ENCODE results near the gene GPR78.
"Not testable (repeated sequence)": the region's sequence is repeated elsewhere in the genome, so short reads cannot be mapped to it uniquely, and the experiment has no call there.

Gene GPR78

DNA sequence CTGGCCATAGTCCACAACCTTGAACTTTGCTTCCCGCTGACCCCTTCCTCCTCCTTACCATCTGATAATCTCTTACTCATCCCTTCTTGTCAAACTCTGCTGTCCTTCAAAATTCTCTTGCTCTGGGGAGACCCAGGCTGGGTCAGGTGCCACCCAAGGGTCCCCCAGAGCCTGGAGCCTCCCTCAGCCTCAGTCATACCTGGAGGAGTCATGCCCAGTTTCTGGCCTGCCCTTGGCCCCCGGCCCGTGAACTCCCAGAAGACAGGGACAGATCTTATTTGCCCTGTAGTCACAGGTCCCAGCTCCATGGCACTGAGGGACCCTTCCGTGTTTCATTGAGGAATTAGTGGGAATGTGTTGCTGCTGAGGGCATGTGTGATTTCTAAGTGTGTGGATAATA is 4.7 kb upstream of the GPR78 start (continued):
- TF ChIP-seq, protein P1, sequence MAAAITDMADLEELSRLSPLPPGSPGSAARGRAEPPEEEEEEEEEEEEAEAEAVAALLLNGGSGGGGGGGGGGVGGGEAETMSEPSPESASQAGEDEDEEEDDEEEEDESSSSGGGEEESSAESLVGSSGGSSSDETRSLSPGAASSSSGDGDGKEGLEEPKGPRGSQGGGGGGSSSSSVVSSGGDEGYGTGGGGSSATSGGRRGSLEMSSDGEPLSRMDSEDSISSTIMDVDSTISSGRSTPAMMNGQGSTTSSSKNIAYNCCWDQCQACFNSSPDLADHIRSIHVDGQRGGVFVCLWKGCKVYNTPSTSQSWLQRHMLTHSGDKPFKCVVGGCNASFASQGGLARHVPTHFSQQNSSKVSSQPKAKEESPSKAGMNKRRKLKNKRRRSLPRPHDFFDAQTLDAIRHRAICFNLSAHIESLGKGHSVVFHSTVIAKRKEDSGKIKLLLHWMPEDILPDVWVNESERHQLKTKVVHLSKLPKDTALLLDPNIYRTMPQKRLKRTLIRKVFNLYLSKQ (tag by site-specific recombination; IDR thresholded peaks at IDR 0.05; ENCODE audit: borderline replicate concordance): no peak
- TF ChIP-seq, protein P2, sequence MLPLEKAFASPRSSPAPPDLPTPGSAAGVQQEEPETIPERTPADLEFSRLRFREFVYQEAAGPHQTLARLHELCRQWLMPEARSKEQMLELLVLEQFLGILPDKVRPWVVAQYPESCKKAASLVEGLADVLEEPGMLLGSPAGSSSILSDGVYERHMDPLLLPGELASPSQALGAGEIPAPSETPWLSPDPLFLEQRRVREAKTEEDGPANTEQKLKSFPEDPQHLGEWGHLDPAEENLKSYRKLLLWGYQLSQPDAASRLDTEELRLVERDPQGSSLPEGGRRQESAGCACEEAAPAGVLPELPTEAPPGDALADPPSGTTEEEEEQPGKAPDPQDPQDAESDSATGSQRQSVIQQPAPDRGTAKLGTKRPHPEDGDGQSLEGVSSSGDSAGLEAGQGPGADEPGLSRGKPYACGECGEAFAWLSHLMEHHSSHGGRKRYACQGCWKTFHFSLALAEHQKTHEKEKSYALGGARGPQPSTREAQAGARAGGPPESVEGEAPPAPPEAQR (tag by site-specific recombination; IDR thresholded peaks at IDR 0.05): no peak

DNA sequence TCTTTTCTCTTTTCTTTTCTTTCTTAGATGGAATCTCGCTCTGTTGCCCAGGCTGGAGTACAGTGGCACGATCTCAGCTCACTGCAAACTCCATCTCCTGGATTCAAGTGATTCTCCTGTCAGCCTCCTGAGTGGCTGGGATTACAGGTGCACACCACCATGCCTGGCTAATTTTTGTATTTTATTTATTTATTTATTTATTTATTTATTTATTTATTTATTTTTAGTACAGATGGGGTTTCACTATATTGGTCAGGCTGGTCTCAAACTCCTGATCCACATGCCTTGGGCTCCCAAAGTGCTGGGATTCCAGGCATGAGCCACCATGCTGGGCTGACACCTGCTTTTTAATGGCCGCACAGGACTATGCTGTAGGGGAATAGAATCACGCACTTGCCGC is 3.6 kb upstream of the GPR78 start:
- H3K36me3 ChIP-seq (ENCODE audit: control insufficient read depth in 2 of 2, insufficient read depth in 1 of 2, low read length in 2 of 2); H3K4me1 ChIP-seq (ENCODE audit: control insufficient read depth, insufficient read depth, low read length); CTCF ChIA-PET; POLR2A ChIA-PET; H3K9me3 ChIP-seq (ENCODE audit: control insufficient read depth, insufficient read depth, low read depth, low read length); H3K4me3 ChIP-seq (ENCODE audit: low read depth, low read length); H3K27ac ChIP-seq (ENCODE audit: extremely low read depth, low read depth, low read length): not testable (repeated sequence)
- TF ChIP-seq ZNF266 (tag by site-specific recombination; IDR thresholded peaks at IDR 0.05; ENCODE audit: low read depth) (peak; percentile 59; the same call in 1 of the 2 replicates), ZNF664 (tag by site-specific recombination; IDR thresholded peaks at IDR 0.05) (peak; percentile 60), ZNF654 (tag by site-specific recombination; IDR thresholded peaks at IDR 0.05; ENCODE audit: low read depth) (0 out of 2 replicates have a peak, but pooled peaks have one; percentile 13), ZNF394 (tag by site-specific recombination; IDR thresholded peaks at IDR 0.05; ENCODE audit: borderline replicate concordance) (peak; percentile 78), ZNF426 (tag by site-specific recombination; IDR thresholded peaks at IDR 0.05) (peak; percentile 57), ZBTB8A (tag by site-specific recombination; IDR thresholded peaks at IDR 0.05) (peak; percentile 49; the same call in 1 of the 2 replicates), ZNF140 (tag by site-specific recombination; IDR thresholded peaks at IDR 0.05) (peak; percentile 28; the same call in 1 of the 2 replicates), ZNF433 (tag by site-specific recombination; IDR thresholded peaks at IDR 0.05; ENCODE audit: low read depth) (0 out of 2 replicates have a peak, but pooled peaks have one; percentile 30), ZNF623 (tag by site-specific recombination; IDR thresholded peaks at IDR 0.05) (peak; percentile 53), ZNF555 (tag by site-specific recombination; conservative IDR thresholded peaks at IDR 0.05) (peak; percentile 56)
- TF ChIP-seq, protein P3, sequence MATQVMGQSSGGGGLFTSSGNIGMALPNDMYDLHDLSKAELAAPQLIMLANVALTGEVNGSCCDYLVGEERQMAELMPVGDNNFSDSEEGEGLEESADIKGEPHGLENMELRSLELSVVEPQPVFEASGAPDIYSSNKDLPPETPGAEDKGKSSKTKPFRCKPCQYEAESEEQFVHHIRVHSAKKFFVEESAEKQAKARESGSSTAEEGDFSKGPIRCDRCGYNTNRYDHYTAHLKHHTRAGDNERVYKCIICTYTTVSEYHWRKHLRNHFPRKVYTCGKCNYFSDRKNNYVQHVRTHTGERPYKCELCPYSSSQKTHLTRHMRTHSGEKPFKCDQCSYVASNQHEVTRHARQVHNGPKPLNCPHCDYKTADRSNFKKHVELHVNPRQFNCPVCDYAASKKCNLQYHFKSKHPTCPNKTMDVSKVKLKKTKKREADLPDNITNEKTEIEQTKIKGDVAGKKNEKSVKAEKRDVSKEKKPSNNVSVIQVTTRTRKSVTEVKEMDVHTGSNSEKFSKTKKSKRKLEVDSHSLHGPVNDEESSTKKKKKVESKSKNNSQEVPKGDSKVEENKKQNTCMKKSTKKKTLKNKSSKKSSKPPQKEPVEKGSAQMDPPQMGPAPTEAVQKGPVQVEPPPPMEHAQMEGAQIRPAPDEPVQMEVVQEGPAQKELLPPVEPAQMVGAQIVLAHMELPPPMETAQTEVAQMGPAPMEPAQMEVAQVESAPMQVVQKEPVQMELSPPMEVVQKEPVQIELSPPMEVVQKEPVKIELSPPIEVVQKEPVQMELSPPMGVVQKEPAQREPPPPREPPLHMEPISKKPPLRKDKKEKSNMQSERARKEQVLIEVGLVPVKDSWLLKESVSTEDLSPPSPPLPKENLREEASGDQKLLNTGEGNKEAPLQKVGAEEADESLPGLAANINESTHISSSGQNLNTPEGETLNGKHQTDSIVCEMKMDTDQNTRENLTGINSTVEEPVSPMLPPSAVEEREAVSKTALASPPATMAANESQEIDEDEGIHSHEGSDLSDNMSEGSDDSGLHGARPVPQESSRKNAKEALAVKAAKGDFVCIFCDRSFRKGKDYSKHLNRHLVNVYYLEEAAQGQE (tag by site-specific recombination; IDR thresholded peaks at IDR 0.05): peak; percentile 20; the same call in 1 of the 2 replicates
- TF ChIP-seq, protein P4, sequence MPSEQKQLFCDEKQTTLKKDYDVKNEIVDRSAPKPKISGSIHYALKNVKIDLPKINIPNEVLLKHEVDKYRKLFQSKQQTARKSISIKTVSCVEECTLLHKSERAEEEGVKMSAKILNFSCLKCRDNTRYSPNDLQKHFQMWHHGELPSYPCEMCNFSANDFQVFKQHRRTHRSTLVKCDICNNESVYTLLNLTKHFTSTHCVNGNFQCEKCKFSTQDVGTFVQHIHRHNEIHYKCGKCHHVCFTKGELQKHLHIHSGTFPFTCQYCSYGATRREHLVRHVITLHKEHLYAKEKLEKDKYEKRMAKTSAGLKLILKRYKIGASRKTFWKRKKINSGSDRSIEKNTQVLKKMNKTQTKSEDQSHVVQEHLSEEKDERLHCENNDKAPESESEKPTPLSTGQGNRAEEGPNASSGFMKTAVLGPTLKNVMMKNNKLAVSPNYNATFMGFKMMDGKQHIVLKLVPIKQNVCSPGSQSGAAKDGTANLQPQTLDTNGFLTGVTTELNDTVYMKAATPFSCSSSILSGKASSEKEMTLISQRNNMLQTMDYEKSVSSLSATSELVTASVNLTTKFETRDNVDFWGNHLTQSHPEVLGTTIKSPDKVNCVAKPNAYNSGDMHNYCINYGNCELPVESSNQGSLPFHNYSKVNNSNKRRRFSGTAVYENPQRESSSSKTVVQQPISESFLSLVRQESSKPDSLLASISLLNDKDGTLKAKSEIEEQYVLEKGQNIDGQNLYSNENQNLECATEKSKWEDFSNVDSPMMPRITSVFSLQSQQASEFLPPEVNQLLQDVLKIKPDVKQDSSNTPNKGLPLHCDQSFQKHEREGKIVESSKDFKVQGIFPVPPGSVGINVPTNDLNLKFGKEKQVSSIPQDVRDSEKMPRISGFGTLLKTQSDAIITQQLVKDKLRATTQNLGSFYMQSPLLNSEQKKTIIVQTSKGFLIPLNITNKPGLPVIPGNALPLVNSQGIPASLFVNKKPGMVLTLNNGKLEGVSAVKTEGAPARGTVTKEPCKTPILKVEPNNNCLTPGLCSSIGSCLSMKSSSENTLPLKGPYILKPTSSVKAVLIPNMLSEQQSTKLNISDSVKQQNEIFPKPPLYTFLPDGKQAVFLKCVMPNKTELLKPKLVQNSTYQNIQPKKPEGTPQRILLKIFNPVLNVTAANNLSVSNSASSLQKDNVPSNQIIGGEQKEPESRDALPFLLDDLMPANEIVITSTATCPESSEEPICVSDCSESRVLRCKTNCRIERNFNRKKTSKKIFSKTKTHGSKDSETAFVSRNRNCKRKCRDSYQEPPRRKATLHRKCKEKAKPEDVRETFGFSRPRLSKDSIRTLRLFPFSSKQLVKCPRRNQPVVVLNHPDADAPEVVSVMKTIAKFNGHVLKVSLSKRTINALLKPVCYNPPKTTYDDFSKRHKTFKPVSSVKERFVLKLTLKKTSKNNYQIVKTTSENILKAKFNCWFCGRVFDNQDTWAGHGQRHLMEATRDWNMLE (tag by site-specific recombination; conservative IDR thresholded peaks at IDR 0.05; ENCODE audit: low read depth): peak; percentile 70
- TF ChIP-seq, protein P5, sequence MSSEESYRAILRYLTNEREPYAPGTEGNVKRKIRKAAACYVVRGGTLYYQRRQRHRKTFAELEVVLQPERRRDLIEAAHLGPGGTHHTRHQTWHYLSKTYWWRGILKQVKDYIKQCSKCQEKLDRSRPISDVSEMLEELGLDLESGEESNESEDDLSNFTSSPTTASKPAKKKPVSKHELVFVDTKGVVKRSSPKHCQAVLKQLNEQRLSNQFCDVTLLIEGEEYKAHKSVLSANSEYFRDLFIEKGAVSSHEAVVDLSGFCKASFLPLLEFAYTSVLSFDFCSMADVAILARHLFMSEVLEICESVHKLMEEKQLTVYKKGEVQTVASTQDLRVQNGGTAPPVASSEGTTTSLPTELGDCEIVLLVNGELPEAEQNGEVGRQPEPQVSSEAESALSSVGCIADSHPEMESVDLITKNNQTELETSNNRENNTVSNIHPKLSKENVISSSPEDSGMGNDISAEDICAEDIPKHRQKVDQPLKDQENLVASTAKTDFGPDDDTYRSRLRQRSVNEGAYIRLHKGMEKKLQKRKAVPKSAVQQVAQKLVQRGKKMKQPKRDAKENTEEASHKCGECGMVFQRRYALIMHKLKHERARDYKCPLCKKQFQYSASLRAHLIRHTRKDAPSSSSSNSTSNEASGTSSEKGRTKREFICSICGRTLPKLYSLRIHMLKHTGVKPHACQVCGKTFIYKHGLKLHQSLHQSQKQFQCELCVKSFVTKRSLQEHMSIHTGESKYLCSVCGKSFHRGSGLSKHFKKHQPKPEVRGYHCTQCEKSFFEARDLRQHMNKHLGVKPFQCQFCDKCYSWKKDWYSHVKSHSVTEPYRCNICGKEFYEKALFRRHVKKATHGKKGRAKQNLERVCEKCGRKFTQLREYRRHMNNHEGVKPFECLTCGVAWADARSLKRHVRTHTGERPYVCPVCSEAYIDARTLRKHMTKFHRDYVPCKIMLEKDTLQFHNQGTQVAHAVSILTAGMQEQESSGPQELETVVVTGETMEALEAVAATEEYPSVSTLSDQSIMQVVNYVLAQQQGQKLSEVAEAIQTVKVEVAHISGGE (tag by site-specific recombination; conservative IDR thresholded peaks at IDR 0.05; ENCODE audit: low read depth): peak; percentile 48; the same call in 1 of the 2 replicates

Data from HEK293 (cell line).